ENCODE results near the gene STK39. TPM values are rescaled to one million over a fixed set of nuclear protein-coding genes. Genes with fewer than 3 reads are reported as not detected.

Gene STK39
- polyA plus RNA-seq, 2 of the 4 experiments (the other 2 are of a cell fraction), result 14.2 to 27.2 TPM

DNA sequence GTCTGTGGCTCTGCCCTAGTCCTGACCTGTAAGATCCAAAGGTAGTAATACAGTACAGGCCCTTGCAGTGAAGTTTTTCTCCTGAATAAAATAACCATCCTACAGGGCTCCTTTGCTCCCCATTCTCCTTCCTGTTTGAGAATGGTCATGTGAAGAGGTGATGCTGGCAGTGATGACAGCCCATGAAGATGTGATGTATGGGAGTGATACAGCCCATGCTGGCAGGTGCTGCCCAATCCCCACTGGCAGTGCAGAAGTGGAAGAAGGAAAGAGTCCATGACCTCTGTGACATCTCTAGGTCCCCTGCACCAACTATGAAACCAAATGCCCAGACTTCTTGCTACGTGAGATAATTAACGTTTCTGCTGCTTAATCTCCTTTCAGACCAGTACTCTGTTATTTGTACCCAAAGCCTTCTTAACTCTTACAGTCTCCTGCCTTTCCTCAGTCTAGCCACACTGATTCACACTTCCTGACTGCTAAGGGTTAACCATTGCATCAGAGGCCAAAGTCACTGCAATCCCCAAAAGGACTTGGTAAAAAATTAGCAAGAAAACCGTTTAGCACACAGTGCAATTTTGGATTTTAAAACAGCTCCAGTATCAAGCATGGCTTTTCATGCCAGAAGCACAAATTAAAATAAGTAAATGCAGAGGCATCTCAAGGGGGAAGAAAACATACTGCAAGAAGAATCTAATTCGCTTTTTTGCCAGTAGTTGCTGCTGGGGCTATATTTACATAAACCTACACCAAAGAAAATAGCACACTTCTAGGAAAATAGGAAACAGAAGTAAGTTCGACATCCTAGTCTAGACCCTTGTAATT, 98.0 kb downstream of the STK39 start (continued):
- TF ChIP-seq BHLHE40 (IDR thresholded peaks at IDR 0.05; ENCODE audit: low read depth, low read length) (no peak), HOXB13 (CRISPR knock-in tag; IDR thresholded peaks at IDR 0.05; ENCODE audit: low read depth) (no peak), NFE2L2 (conservative IDR thresholded peaks at IDR 0.05; ENCODE audit: low read length) (no peak), TP53 (CRISPR knock-in tag; IDR thresholded peaks at IDR 0.05) (no peak)

DNA sequence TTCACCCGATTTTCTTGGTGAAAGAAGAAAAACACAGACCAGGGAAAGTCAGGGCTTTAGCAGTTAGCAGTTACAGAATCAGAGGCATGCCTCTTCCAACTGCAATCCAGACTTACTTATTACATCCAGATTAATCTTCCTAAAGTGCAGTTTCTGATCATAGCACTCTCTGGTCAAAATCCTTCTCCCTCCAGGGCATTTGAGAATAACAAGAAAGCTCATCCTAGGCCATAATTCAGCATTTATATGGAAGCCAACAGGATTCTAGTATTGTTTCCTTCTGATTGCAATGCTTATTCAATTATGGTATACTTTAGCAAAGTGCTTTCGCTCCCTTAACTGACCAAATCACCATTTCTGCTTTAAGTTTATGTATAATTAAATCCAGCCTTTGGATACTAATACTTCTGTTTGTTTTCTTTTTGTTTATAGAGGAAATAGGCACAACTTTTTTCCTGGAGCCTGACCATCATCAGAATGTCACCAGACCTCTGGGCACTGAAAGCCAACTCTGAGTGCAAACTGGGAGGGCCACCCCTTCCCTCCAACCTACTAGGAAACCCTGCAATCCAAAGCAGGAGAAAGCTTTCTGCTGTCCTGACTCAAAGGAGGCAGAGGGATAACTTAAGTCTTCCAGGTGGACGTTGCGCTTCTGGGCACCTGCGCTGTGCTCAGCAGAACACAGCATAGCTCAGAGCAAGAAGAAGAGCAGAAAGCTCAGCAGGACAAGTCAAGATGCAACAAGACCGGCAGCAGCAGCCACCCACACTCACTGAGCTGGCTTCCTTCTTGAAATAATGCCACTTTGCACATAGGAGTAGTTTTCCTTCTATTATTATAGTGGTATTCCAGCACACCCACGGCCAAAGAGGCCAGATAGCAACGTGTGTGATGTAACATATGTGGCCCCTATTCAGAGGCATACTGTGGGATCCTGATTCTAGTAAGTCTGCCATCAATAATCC, 99.3 kb downstream of the STK39 start:
- no peaks in the 10 kb centered on the region for H3K4me1 ChIP-seq
- H3K4me2 ChIP-seq, result no peak overlapping the region
- TF ChIP-seq CEBPB (IDR thresholded peaks at IDR 0.05) (no peak), CBX8 (IDR thresholded peaks at IDR 0.05) (no peak), JUN (IDR thresholded peaks at IDR 0.05) (no peak), RNF2 (IDR thresholded peaks at IDR 0.05; ENCODE audit: borderline replicate concordance, low read depth) (no peak), MYC (IDR thresholded peaks at IDR 0.05; ENCODE audit: borderline replicate concordance, low read length) (no peak), ZNF302 (CRISPR knock-in tag; IDR thresholded peaks at IDR 0.05) (no peak), FOSB (CRISPR knock-in tag; IDR thresholded peaks at IDR 0.05) (no peak), PHF8 (IDR thresholded peaks at IDR 0.05; ENCODE audit: borderline replicate concordance, low read depth) (no peak), ZSCAN20 (CRISPR knock-in tag; IDR thresholded peaks at IDR 0.05) (no peak), SMC3 (IDR thresholded peaks at IDR 0.05) (no peak), ZC3H11A (IDR thresholded peaks at IDR 0.05) (no peak), HOXA7 (CRISPR knock-in tag; IDR thresholded peaks at IDR 0.05) (no peak), MAZ (IDR thresholded peaks at IDR 0.05; ENCODE audit: borderline replicate concordance, low read depth, low read length) (no peak), CHD2 (IDR thresholded peaks at IDR 0.05; ENCODE audit: low read length, partially characterized antibody) (no peak), RAD21 (conservative IDR thresholded peaks at IDR 0.05 in 1 of 2, IDR thresholded peaks at IDR 0.05 in 1 of 2) (no peak), CBX2 (IDR thresholded peaks at IDR 0.05; ENCODE audit: borderline replicate concordance, low read depth) (no peak), NR3C1 (IDR thresholded peaks at IDR 0.05) (no peak)
- TF ChIP-seq, protein P1, sequence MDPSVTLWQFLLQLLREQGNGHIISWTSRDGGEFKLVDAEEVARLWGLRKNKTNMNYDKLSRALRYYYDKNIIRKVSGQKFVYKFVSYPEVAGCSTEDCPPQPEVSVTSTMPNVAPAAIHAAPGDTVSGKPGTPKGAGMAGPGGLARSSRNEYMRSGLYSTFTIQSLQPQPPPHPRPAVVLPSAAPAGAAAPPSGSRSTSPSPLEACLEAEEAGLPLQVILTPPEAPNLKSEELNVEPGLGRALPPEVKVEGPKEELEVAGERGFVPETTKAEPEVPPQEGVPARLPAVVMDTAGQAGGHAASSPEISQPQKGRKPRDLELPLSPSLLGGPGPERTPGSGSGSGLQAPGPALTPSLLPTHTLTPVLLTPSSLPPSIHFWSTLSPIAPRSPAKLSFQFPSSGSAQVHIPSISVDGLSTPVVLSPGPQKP (IDR thresholded peaks at IDR 0.05; ENCODE audit: low read depth, low read length), result no peak
- TF ChIP-seq, protein P2, sequence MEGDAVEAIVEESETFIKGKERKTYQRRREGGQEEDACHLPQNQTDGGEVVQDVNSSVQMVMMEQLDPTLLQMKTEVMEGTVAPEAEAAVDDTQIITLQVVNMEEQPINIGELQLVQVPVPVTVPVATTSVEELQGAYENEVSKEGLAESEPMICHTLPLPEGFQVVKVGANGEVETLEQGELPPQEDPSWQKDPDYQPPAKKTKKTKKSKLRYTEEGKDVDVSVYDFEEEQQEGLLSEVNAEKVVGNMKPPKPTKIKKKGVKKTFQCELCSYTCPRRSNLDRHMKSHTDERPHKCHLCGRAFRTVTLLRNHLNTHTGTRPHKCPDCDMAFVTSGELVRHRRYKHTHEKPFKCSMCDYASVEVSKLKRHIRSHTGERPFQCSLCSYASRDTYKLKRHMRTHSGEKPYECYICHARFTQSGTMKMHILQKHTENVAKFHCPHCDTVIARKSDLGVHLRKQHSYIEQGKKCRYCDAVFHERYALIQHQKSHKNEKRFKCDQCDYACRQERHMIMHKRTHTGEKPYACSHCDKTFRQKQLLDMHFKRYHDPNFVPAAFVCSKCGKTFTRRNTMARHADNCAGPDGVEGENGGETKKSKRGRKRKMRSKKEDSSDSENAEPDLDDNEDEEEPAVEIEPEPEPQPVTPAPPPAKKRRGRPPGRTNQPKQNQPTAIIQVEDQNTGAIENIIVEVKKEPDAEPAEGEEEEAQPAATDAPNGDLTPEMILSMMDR (IDR thresholded peaks at IDR 0.05), result no peak
- TF ChIP-seq, protein P3, sequence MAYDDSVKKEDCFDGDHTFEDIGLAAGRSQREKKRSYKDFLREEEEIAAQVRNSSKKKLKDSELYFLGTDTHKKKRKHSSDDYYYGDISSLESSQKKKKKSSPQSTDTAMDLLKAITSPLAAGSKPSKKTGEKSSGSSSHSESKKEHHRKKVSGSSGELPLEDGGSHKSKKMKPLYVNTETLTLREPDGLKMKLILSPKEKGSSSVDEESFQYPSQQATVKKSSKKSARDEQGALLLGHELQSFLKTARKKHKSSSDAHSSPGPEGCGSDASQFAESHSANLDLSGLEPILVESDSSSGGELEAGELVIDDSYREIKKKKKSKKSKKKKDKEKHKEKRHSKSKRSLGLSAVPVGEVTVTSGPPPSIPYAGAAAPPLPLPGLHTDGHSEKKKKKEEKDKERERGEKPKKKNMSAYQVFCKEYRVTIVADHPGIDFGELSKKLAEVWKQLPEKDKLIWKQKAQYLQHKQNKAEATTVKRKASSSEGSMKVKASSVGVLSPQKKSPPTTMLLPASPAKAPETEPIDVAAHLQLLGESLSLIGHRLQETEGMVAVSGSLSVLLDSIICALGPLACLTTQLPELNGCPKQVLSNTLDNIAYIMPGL (CRISPR knock-in tag; IDR thresholded peaks at IDR 0.05; ENCODE audit: borderline replicate concordance), result no peak
- ChIA-PET POLR2A (no interaction called here), CTCF (no interaction called here)
- no peaks in the 10 kb centered on the region for H3K9me3 ChIP-seq
- no peak overlapping the region for H3K4me3 ChIP-seq
- WGBS (ENCODE audit: missing lambda C conversion rate), result 62% methylated on average over 8 of the region's 8 CpGs
- DNase-seq (ENCODE audit: low read depth in 1 of 2, low spot score in 1 of 2) (no peak), ATAC-seq (no peak), FAIRE-seq (no peak)
- H3K27ac ChIP-seq, result no peak overlapping the region

Data from A549 (cell line).